Endothelial cell of umbilical vein (primary cell): ENCODE results near the gene ATP11C.

ENCODE experiments used
- CTCF ChIP-seq, 2 donors: IDR thresholded peaks; 1 replicate in 1 of 2; 2 replicates in 1 of 2; pipeline ENCODE4 v1.5.1; 2011; ENCODE audit warnings: low read length in 2 of 2, mild to moderate bottlenecking in 2 of 2, moderate library complexity in 2 of 2, control low read depth in 1 of 2, inconsistent platforms in 1 of 2, low read depth in 1 of 2; ENCODE audit not compliant: insufficient read depth in 1 of 2; ENCODE audit errors: extremely low read depth in 1 of 2
- EZH2 ChIP-seq: IDR thresholded peaks from 2 replicates; pipeline ENCODE4 v1.6.1; 2012; ENCODE audit warnings: borderline replicate concordance, low read depth, mild to moderate bottlenecking, moderate library complexity, low read length, inconsistent platforms; ENCODE audit not compliant: severe bottlenecking
- MAX ChIP-seq: IDR thresholded peaks from 2 replicates; pipeline ENCODE4 v1.6.1; 2011; ENCODE audit not compliant: insufficient read depth, insufficient read length
- MYC ChIP-seq: IDR thresholded peaks from one replicate; pipeline ENCODE4 v1.6.1; 2011; ENCODE audit warnings: mild to moderate bottlenecking, low read depth, low read length
- POLR2A ChIP-seq: IDR thresholded peaks from 2 replicates; pipeline ENCODE4 v1.6.1; 2012; ENCODE audit warnings: low read depth, mild to moderate bottlenecking, control low read depth, low read length

GRCh38 chrX:139971394-139971749, 38.5 kb upstream of the ATP11C start:
- TF ChIP-seq MYC (no peak), POLR2A (no peak), CTCF (IDR thresholded peaks at IDR 0.05; ENCODE audit: extremely low read depth in 1 of 2, insufficient read depth in 1 of 2, low read depth in 1 of 2, low read length in 2 of 2) (no peak), EZH2 (no peak), MAX (no peak)
